HG03571 (cell line): Measurements from ENCODE around the gene CCDC28A.

Source experiments
- ATAC-seq: cut with Tn5 transposase; IDR thresholded peaks from one replicate; pipeline ENCODE4 v1.9.1; 2021; ENCODE audit not compliant: unreplicated experiment

CCDC28A gene

DNA sequence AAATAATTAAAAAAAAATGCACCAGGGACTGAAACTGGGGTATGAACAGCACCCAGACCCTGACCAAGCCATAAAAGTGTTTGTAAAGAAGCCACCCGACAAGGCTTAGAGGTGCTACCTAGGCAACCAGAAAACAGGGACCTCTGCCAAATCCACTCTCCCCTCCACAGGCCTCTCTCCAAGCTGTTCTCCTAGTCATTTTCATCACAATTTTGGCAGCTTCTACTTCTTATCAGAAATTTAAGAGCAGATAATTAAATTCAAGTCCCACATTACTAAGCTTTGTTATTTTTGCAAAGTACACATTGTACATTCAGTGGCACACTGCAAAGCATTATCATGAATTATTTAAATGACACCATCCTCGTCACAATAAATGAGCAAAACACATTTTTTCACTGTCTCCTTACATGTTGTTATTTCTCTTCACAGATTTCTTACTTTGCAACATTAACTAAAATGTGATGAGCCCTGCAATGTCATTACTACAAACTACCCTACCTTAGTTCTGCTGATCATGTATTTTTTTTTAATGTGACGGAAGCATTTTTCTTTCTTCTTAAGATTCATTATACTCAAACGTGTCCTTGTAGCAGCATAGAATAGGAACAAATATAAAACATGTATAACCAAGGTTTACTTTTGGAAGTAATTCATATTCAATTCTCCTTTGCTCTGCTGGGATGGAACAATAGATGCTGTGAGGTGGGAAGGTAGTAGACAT lies 60.4 kb downstream of the CCDC28A start:
- ATAC-seq: no peak

DNA sequence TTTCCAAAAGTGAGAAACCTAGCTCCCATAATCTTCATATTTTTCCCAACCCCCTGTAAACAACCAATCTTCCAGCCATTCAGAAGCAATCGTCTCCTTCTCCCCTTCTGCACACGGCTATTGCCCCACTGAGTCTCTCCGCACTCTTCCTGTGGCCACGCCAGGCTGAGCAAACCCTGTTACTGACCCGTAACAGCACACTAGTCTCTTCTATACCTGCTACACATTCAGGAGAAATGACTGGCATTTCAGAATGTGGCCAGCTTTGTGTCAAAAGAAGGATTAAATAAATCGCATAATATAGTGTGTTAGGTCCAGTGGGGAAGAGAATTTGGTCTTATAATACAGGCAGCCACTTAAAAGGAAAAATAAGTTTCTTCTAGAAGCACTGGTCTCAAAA lies 63.7 kb downstream of the CCDC28A start:
- no peak for ATAC-seq
